SU-DHL-6 (cell line): ENCODE measurements around the gene MYOC.

Source experiments
- EZH2phosphoT487 ChIP-seq: fragments of 200-600 bp; sonication (generic), shearing (Covaris generic); conservative IDR thresholded peaks from 2 replicates; pipeline ENCODE4 v1.6.1; 2018; ENCODE audit warnings: mild to moderate bottlenecking, antibody characterized with exemption, low read length, moderate library complexity, mixed read lengths
- TF ChIP-seq, protein P1 (sequence below): fragments of 200-600 bp; sonication (generic); IDR thresholded peaks from one replicate; pipeline ENCODE4 v1.5.1; 2017; ENCODE audit warnings: antibody characterized with exemption, mild to moderate bottlenecking, low read length, moderate library complexity; ENCODE audit not compliant: insufficient read depth, poor library complexity, severe bottlenecking

GRCh38 chr1:171652234-171652822 lies at the start of gene MYOC:
- TF ChIP-seq, protein P1, sequence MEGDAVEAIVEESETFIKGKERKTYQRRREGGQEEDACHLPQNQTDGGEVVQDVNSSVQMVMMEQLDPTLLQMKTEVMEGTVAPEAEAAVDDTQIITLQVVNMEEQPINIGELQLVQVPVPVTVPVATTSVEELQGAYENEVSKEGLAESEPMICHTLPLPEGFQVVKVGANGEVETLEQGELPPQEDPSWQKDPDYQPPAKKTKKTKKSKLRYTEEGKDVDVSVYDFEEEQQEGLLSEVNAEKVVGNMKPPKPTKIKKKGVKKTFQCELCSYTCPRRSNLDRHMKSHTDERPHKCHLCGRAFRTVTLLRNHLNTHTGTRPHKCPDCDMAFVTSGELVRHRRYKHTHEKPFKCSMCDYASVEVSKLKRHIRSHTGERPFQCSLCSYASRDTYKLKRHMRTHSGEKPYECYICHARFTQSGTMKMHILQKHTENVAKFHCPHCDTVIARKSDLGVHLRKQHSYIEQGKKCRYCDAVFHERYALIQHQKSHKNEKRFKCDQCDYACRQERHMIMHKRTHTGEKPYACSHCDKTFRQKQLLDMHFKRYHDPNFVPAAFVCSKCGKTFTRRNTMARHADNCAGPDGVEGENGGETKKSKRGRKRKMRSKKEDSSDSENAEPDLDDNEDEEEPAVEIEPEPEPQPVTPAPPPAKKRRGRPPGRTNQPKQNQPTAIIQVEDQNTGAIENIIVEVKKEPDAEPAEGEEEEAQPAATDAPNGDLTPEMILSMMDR: no peak
- TF ChIP-seq EZH2phosphoT487: no peak
